Liver (tissue), 3 donors: ENCODE data around the gene PTTG1IP.

Experiments
- ATF3 ChIP-seq: IDR thresholded peaks from 2 replicates; pipeline ENCODE4 v1.6.1; 2016; ENCODE audit warnings: antibody characterized with exemption
- CTCF ChIP-seq: fragments of 150-350 bp; IDR thresholded peaks from 2 replicates; pipeline ENCODE4 v1.5.1; 2017; ENCODE audit warnings: improper control_type of control experiment, low read depth, low read length; ENCODE audit not compliant: missing input control
- FOXA1 ChIP-seq: IDR thresholded peaks from 2 replicates; pipeline ENCODE4 v1.6.1; 2016; ENCODE audit warnings: antibody characterized with exemption
- HNF4A ChIP-seq, 2 donors: conservative IDR thresholded peaks; 2 replicates each; pipeline ENCODE4 v1.6.1; 2016; ENCODE audit warnings: antibody characterized with exemption in 2 of 2, mild to moderate bottlenecking in 2 of 2
- JUND ChIP-seq, 2 donors: IDR thresholded peaks; 2 replicates each; pipeline ENCODE4 v1.6.1; 2016; ENCODE audit warnings: antibody characterized with exemption in 2 of 2
- REST ChIP-seq: IDR thresholded peaks from 2 replicates; pipeline ENCODE4 v1.6.1; 2016; ENCODE audit warnings: antibody characterized with exemption, mild to moderate bottlenecking
- RXRA ChIP-seq, 2 donors: IDR thresholded peaks; 2 replicates each; pipeline ENCODE4 v1.6.1; 2017 to 2018; ENCODE audit warnings: antibody characterized with exemption in 2 of 2, mild to moderate bottlenecking in 1 of 2
- TAF1 ChIP-seq: conservative IDR thresholded peaks from 2 replicates; pipeline ENCODE4 v1.6.1; 2016; ENCODE audit warnings: antibody characterized with exemption, mild to moderate bottlenecking
- YY1 ChIP-seq: IDR thresholded peaks from 2 replicates; pipeline ENCODE4 v1.6.1; 2016; ENCODE audit warnings: antibody characterized with exemption, mild to moderate bottlenecking
- donor health status: healthy.
- donor health status: healthy.

- TF ChIP-seq CTCF (no peak), JUND (IDR thresholded peaks at IDR 0.05) (no peak), RXRA (IDR thresholded peaks at IDR 0.05) (no peak), HNF4A (conservative IDR thresholded peaks at IDR 0.05) (no peak), FOXA1 (no peak), YY1 (no peak), ATF3 (no peak), TAF1 (no peak), REST (no peak)
Measured at GRCh38 chr21:44847261-44848056, 26.0 kb downstream of the PTTG1IP start.
